DND-41 (cell line): ENCODE data around the gene FEZF2.

Source experiments
- ATAC-seq: fragments of 200-7000 bp; cut with Tn5 transposase; 3 replicates; pipeline ENCODE4 v1.9.1; 2021; ENCODE audit warnings: low read depth; ENCODE audit not compliant: insufficient read depth
- DNase-seq: peaks from one replicate; pipeline ENCODE4 v3.0.0-alpha.2; 2020
- H2AFZ ChIP-seq: 2 replicates; pipeline ENCODE4 v1.6.0; 2012; ENCODE audit warnings: low read depth, low read length
- H3K27ac ChIP-seq: 2 replicates; pipeline ENCODE4 v1.5.1; 2012; ENCODE audit warnings: low read length, inconsistent platforms
- H3K27me3 ChIP-seq: fragments of 200-600 bp; sonication (generic); 2 replicates; pipeline ENCODE4 v1.6.0; 2012; ENCODE audit warnings: low read length, mild to moderate bottlenecking, inconsistent platforms; ENCODE audit not compliant: insufficient read depth, poor library complexity
- H3K36me3 ChIP-seq: 2 replicates; pipeline ENCODE4 v1.5.1; 2012; ENCODE audit warnings: low read length, inconsistent platforms; ENCODE audit not compliant: insufficient read depth
- H3K4me1 ChIP-seq: 2 replicates; pipeline ENCODE4 v1.5.1; 2012; ENCODE audit warnings: mild to moderate bottlenecking, low read length; ENCODE audit not compliant: insufficient read depth
- H3K4me2 ChIP-seq: 2 replicates; pipeline ENCODE4 v1.6.0; 2012; ENCODE audit warnings: mild to moderate bottlenecking, moderate library complexity, low read length, inconsistent platforms; ENCODE audit not compliant: insufficient read depth
- H3K4me3 ChIP-seq, 2 experiments: fragments of 200-600 bp in 1 of 2; shearing (Covaris generic) in 1 of 2; 2 replicates each; pipeline ENCODE4 v1.5.1; 2012 to 2016; ENCODE audit warnings: inconsistent platforms in 2 of 2, low read length in 2 of 2, mild to moderate bottlenecking in 2 of 2, low read depth in 1 of 2, moderate library complexity in 1 of 2
- H3K79me2 ChIP-seq: 2 replicates; pipeline ENCODE4 v1.6.0; 2012; ENCODE audit warnings: low read length, inconsistent platforms; ENCODE audit not compliant: insufficient read depth
- H3K9ac ChIP-seq: 2 replicates; pipeline ENCODE4 v1.6.0; 2012; ENCODE audit warnings: low read depth, mild to moderate bottlenecking, inconsistent platforms, low read length, moderate library complexity
- H3K9me3 ChIP-seq: 2 replicates; pipeline ENCODE4 v1.5.1; 2012; ENCODE audit warnings: low read length, moderate library complexity, mild to moderate bottlenecking, inconsistent platforms; ENCODE audit not compliant: insufficient read depth, severe bottlenecking
- H4K20me1 ChIP-seq: 2 replicates; pipeline ENCODE4 v1.6.0; 2012; ENCODE audit warnings: low read length; ENCODE audit not compliant: insufficient read depth
- EZH2 ChIP-seq: IDR thresholded peaks from 3 replicates; pipeline ENCODE4 v1.6.1; 2012; ENCODE audit warnings: borderline replicate concordance, low read depth, mild to moderate bottlenecking, moderate library complexity, low read length, inconsistent platforms; ENCODE audit not compliant: severe bottlenecking
- TF ChIP-seq, protein P1 (sequence below): IDR thresholded peaks from 2 replicates; pipeline ENCODE4 v1.5.1; 2012; ENCODE audit warnings: borderline replicate concordance, low read length, moderate library complexity, mild to moderate bottlenecking; ENCODE audit not compliant: poor library complexity, severe bottlenecking; ENCODE audit errors: extremely low read depth

The FEZF2 gene

GRCh38 chr3:62378311-62378789 lies 5.0 kb upstream of the FEZF2 start:
- no peak for TF ChIP-seq EZH2
- TF ChIP-seq, protein P1, sequence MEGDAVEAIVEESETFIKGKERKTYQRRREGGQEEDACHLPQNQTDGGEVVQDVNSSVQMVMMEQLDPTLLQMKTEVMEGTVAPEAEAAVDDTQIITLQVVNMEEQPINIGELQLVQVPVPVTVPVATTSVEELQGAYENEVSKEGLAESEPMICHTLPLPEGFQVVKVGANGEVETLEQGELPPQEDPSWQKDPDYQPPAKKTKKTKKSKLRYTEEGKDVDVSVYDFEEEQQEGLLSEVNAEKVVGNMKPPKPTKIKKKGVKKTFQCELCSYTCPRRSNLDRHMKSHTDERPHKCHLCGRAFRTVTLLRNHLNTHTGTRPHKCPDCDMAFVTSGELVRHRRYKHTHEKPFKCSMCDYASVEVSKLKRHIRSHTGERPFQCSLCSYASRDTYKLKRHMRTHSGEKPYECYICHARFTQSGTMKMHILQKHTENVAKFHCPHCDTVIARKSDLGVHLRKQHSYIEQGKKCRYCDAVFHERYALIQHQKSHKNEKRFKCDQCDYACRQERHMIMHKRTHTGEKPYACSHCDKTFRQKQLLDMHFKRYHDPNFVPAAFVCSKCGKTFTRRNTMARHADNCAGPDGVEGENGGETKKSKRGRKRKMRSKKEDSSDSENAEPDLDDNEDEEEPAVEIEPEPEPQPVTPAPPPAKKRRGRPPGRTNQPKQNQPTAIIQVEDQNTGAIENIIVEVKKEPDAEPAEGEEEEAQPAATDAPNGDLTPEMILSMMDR = no peak

GRCh38 chr3:62376906-62377877 lies 3.8 kb upstream of the FEZF2 start:
- no peaks in the 10 kb centered on the region for H3K4me1 ChIP-seq
- H4K20me1 ChIP-seq = no peaks in the 10 kb centered on the region
- peaks cover 4% of the 10 kb centered on the region for H3K27me3 ChIP-seq
- ATAC-seq (no peak), DNase-seq (no peak)
- no peak overlapping the region for H3K9ac ChIP-seq
- no peak overlapping the region for H2AFZ ChIP-seq
- no peaks in the 10 kb centered on the region for H3K79me2 ChIP-seq
- H3K4me3 ChIP-seq = no peak overlapping the region
- no peak overlapping the region for H3K27ac ChIP-seq
- H3K4me2 ChIP-seq = no peak overlapping the region
- H3K9me3 ChIP-seq = no peaks in the 10 kb centered on the region
- H3K36me3 ChIP-seq = no peaks in the 10 kb centered on the region
- TF ChIP-seq EZH2 = no peak
- TF ChIP-seq, protein P1 = no peak

More at GRCh38 chr3:62378311-62378789, 5.0 kb upstream of the FEZF2 start:
- no peak overlapping the region for H3K27ac ChIP-seq
- no peaks in the 10 kb centered on the region for H3K9me3 ChIP-seq
- H3K4me2 ChIP-seq = no peak overlapping the region
- DNase-seq = no peak
- H3K79me2 ChIP-seq = no peaks in the 10 kb centered on the region
- no peak overlapping the region for H2AFZ ChIP-seq
- peaks cover 4% of the 10 kb centered on the region for H3K27me3 ChIP-seq
- no peak for ATAC-seq
- no peak overlapping the region for H3K4me3 ChIP-seq
- no peak overlapping the region for H3K9ac ChIP-seq
- H4K20me1 ChIP-seq = no peaks in the 10 kb centered on the region
- H3K36me3 ChIP-seq = no peaks in the 10 kb centered on the region
- H3K4me1 ChIP-seq = no peaks in the 10 kb centered on the region

GRCh38 chr3:62376454-62376720 lies 3.0 kb upstream of the FEZF2 start:
- Histone ChIP-seq H3K9me3 (no peaks in the 10 kb centered on the region), H2AFZ (no peak overlapping the region), H3K4me3 (no peak overlapping the region), H3K36me3 (no peaks in the 10 kb centered on the region), H3K4me2 (no peak overlapping the region), H4K20me1 (no peaks in the 10 kb centered on the region), H3K27me3 (peaks cover 4% of the 10 kb centered on the region), H3K79me2 (no peaks in the 10 kb centered on the region), H3K4me1 (no peaks in the 10 kb centered on the region), H3K9ac (no peak overlapping the region), H3K27ac (no peak overlapping the region)
- no peak for TF ChIP-seq EZH2
- TF ChIP-seq, protein P1 = no peak
- ATAC-seq (no peak), DNase-seq (no peak)
